Ovary (tissue), 3 donors: ENCODE data around the gene FANCC.

Experiments used
- CTCF ChIP-seq, 3 donors: fragments of 450-650 bp in 2 of 3; fragments of 200-600 bp in 1 of 3; IDR thresholded peaks; one replicate each; pipeline versions ENCODE4 v1.5.1 to v1.8.0; 2016 to 2022; ENCODE audit warnings: antibody characterized with exemption in 3 of 3, mild to moderate bottlenecking in 1 of 3
- POLR2A ChIP-seq: fragments of 450-650 bp; IDR thresholded peaks from one replicate; pipeline ENCODE4 v1.6.1; 2017; ENCODE audit warnings: antibody characterized with exemption, mild to moderate bottlenecking, moderate library complexity
- donor health status: DM: no; HTN: no; CAD: no.

- TF ChIP-seq POLR2A: no peak
- TF ChIP-seq CTCF (IDR thresholded peaks at IDR 0.05): no peak
Observed at GRCh38 chr9:95150903-95151302, 166.6 kb downstream of the FANCC start.
